ENCODE measurements around the gene FBLIM1. TPM values are rescaled to one million over a fixed set of nuclear protein-coding genes. Genes with fewer than 3 reads are reported as not detected.

FBLIM1 gene
- total RNA-seq, 1 experiment from 2014 or later: 25.6 TPM

DNA sequence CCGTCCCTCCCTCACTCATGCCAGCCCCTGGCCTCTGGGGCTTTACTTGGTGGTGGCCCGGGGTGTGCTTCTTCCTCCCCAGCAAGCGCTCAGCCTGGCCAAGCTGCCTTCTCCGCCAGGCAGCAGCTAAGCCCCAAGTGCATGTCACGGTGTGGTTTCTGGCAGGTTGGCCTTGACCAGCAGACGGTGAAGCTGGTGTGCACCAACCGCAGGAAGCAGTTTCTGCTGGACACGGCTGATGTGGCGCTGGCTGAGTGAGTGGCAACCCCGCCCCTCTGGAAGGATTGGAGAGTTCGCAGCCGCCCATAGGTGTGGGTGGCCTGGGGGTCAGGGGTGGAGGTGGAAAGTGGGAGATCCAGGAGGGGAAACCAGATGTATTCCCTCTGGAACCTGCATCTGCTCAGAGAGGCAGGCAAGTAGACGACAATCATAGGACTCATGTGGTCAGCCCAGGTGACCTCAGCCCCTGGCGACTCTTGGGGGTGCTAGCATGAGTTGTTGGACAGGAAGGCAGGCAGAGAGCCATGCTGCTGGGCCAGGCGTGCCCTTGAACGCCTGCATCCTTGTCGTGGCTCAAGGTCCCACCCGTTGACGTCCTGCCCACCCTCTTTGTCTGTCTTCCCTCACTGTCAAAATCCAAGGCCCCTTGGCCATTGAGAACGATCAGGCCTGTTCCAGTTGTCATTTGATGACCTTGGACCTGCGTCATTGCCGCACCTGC lies 29.5 kb upstream of the FBLIM1 start:
- CTCF ChIA-PET: interaction anchor here (0.6 kb wide), 1 partner anchor 548 kb away, joined by 3 read pairs; no protein-coding TSS in a partner anchor
- Mint-ChIP-seq H3K4me1 (ENCODE audit: low read depth, unreplicated experiment) (no peaks in the 10 kb centered on the region), H3K36me3 (ENCODE audit: insufficient read depth, unreplicated experiment) (peaks cover 13% of the 10 kb centered on the region), H3K27me3 (ENCODE audit: unreplicated experiment) (no peaks in the 10 kb centered on the region), H3K27ac (ENCODE audit: unreplicated experiment) (no peak overlapping the region), H3K4me3 (ENCODE audit: low read depth, unreplicated experiment) (no peak overlapping the region), H3K9me3 (ENCODE audit: low read depth, unreplicated experiment) (no peaks in the 10 kb centered on the region)
- DNase-seq: no peak
- no TSS peak for BruUV-seq (replicated peaks)
- intact Hi-C loops (cut with micrococcal nuclease; ENCODE audit: unreplicated experiment): no loop called here
- no peak for TF ChIP-seq CTCF (IDR thresholded peaks at IDR 0.05; ENCODE audit: unreplicated experiment)

DNA sequence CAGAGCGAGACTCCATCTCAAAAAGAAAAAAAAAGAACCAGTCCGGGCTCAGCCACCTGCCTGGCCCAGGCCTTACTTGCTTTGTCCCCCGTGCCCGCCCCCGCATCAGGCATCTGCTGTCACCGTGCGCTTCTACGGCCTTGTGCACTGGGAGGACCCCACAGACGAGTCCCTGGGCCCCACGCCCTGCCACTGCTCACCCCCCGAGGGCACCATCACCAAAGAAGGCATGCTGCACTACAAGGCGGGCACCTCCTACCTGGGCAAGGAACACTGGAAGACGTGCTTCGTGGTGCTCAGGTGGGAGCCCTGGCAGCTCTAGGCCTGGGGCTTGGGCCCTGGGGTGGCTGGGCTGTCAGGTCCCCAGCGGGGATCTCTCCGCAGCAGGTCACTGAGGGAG lies 28.2 kb upstream of the FBLIM1 start:
- H3K9me3 Mint-ChIP-seq (ENCODE audit: low read depth, unreplicated experiment): no peaks in the 10 kb centered on the region
- CTCF ChIA-PET: no interaction called here
- no peaks in the 10 kb centered on the region for H3K27me3 Mint-ChIP-seq (ENCODE audit: unreplicated experiment)
- no peak for TF ChIP-seq CTCF (IDR thresholded peaks at IDR 0.05; ENCODE audit: unreplicated experiment)
- H3K4me1 Mint-ChIP-seq (ENCODE audit: low read depth, unreplicated experiment): no peaks in the 10 kb centered on the region
- no peak for DNase-seq
- no peak overlapping the region for H3K4me3 Mint-ChIP-seq (ENCODE audit: low read depth, unreplicated experiment)
- H3K27ac Mint-ChIP-seq (ENCODE audit: unreplicated experiment): no peak overlapping the region
- intact Hi-C loops (cut with micrococcal nuclease; ENCODE audit: unreplicated experiment): no loop called here
- BruUV-seq (replicated peaks): no TSS peak
- peaks cover 13% of the 10 kb centered on the region for H3K36me3 Mint-ChIP-seq (ENCODE audit: insufficient read depth, unreplicated experiment)

DNA sequence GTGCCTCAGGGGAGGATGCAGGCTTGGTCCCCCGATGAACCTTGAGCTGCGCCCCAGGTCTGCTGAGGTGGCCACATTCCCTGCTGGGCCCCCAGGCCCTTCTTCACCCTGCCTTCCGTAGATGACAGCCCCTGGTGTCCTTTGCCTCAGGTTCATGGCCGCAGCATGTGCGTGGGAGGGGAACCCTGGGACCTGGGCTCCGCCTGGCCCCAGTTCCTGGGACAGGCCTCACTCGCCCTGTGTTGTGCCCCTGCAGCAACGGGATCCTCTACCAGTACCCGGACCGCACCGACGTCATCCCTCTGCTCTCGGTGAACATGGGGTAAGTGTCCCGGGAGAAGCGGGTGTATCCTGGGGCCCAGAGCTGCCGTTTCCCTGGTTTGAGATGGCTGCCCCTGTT lies 27.7 kb upstream of the FBLIM1 start:
- peaks cover 13% of the 10 kb centered on the region for H3K36me3 Mint-ChIP-seq (ENCODE audit: insufficient read depth, unreplicated experiment)
- BruUV-seq (replicated peaks): no TSS peak
- no peaks in the 10 kb centered on the region for H3K4me1 Mint-ChIP-seq (ENCODE audit: low read depth, unreplicated experiment)
- H3K27ac Mint-ChIP-seq (ENCODE audit: unreplicated experiment): no peak overlapping the region
- intact Hi-C loops (cut with micrococcal nuclease; ENCODE audit: unreplicated experiment): no loop called here
- TF ChIP-seq CTCF (IDR thresholded peaks at IDR 0.05; ENCODE audit: unreplicated experiment): no peak
- CTCF ChIA-PET: interaction anchor here (0.6 kb wide), 1 partner anchor 65 kb away, joined by 3 read pairs; no protein-coding TSS in a partner anchor
- no peak overlapping the region for H3K4me3 Mint-ChIP-seq (ENCODE audit: low read depth, unreplicated experiment)
- H3K27me3 Mint-ChIP-seq (ENCODE audit: unreplicated experiment): no peaks in the 10 kb centered on the region
- H3K9me3 Mint-ChIP-seq (ENCODE audit: low read depth, unreplicated experiment): no peaks in the 10 kb centered on the region
- no peak for DNase-seq

- Mint-ChIP-seq H3K4me1 (ENCODE audit: low read depth, unreplicated experiment) (no peaks in the 10 kb centered on the region), H3K27ac (ENCODE audit: unreplicated experiment) (no peak overlapping the region), H3K27me3 (ENCODE audit: unreplicated experiment) (no peaks in the 10 kb centered on the region), H3K36me3 (ENCODE audit: insufficient read depth, unreplicated experiment) (peaks cover 13% of the 10 kb centered on the region), H3K9me3 (ENCODE audit: low read depth, unreplicated experiment) (no peaks in the 10 kb centered on the region), H3K4me3 (ENCODE audit: low read depth, unreplicated experiment) (no peak overlapping the region)
- intact Hi-C loops (cut with micrococcal nuclease; ENCODE audit: unreplicated experiment): no loop called here
- CTCF ChIA-PET: no interaction called here
- DNase-seq: no peak
- BruUV-seq (replicated peaks): no TSS peak
- TF ChIP-seq CTCF (IDR thresholded peaks at IDR 0.05; ENCODE audit: unreplicated experiment): no peak
These were observed 26.6 kb upstream of the FBLIM1 start for GRCh38 chr1:15731735-15732685.

Measured in Calu3 (cell line).